OCI-LY7 (cell line): ENCODE data around the gene TPST2. TPM values are rescaled to one million over a fixed set of nuclear protein-coding genes. Genes with fewer than 3 reads are reported as not detected.

Experiments used
- BruUV-seq: library from RNA; stranded (reverse); fragments of 400-500 nt; replicated peaks from 2 replicates; lab custom pipeline; 2021; lab: Mats Ljungman, UMichigan
- CTCF ChIA-PET: fragments of 300-600 bp; sonication (Branson Sonifier 250); formaldehyde crosslinking; loops from one replicate; lab custom pipeline; 2022; ENCODE audit warnings: antibody characterized with exemption; ENCODE audit not compliant: unreplicated experiment; lab: Charles Lee
- POLR2A ChIA-PET: fragments of 300-600 bp; sonication (Branson Sonifier 250); formaldehyde crosslinking; loops from one replicate; lab custom pipeline; 2022; ENCODE audit warnings: antibody characterized with exemption; lab: Charles Lee
- DNase-seq: peaks from one replicate; pipeline ENCODE4 v3.0.0-alpha.2; 2015; ENCODE audit warnings: low spot score
- H2AFZ ChIP-seq: fragments of 200-600 bp; sonication (generic), shearing (Covaris generic); 2 replicates; pipeline ENCODE4 v1.6.1; 2014; ENCODE audit warnings: mild to moderate bottlenecking, antibody characterized with exemption, low read length, moderate library complexity
- H3K27ac ChIP-seq: fragments of 200-600 bp; sonication (generic); 2 replicates; pipeline ENCODE4 v1.5.1; 2014; ENCODE audit warnings: mixed run types, low read depth, mild to moderate bottlenecking, moderate library complexity, low read length, inconsistent platforms; ENCODE audit not compliant: poor library complexity, severe bottlenecking
- H3K36me3 ChIP-seq: fragments of 200-600 bp; sonication (generic); 2 replicates; pipeline ENCODE4 v1.6.1; 2014; ENCODE audit warnings: mild to moderate bottlenecking, antibody characterized with exemption, low read length, moderate library complexity, mixed read lengths; ENCODE audit not compliant: insufficient read depth
- H3K4me1 ChIP-seq: fragments of 200-600 bp; sonication (generic); 2 replicates; pipeline ENCODE4 v1.5.1; 2014; ENCODE audit warnings: mild to moderate bottlenecking, low read length; ENCODE audit not compliant: insufficient read depth, poor library complexity, severe bottlenecking
- H3K4me2 ChIP-seq: fragments of 200-600 bp; sonication (generic); 2 replicates; pipeline ENCODE4 v1.6.1; 2014; ENCODE audit warnings: mild to moderate bottlenecking, low read length
- H3K4me3 ChIP-seq: fragments of 200-600 bp; sonication (generic); 2 replicates; pipeline ENCODE4 v1.5.1; 2014; ENCODE audit warnings: mild to moderate bottlenecking, low read depth, low read length; ENCODE audit not compliant: poor library complexity, severe bottlenecking
- H3K79me2 ChIP-seq: fragments of 200-600 bp; sonication (generic); 2 replicates; pipeline ENCODE4 v1.6.1; 2016; ENCODE audit warnings: low read depth, mild to moderate bottlenecking, low read length, moderate library complexity, mixed read lengths; ENCODE audit not compliant: insufficient read depth
- H3K9me2 ChIP-seq: fragments of 200-600 bp; sonication (generic); 2 replicates; pipeline ENCODE4 v1.6.1; 2016; ENCODE audit warnings: mild to moderate bottlenecking, low read length, mixed read lengths; ENCODE audit not compliant: insufficient read depth
- H3K9me3 ChIP-seq: fragments of 200-600 bp; sonication (generic); 2 replicates; pipeline ENCODE4 v1.6.1; 2014; ENCODE audit warnings: mild to moderate bottlenecking, mixed run types, low read length, mixed read lengths
- H4K20me1 ChIP-seq: fragments of 200-600 bp; sonication (generic); 2 replicates; pipeline ENCODE4 v1.6.1; 2014; ENCODE audit warnings: mild to moderate bottlenecking, antibody characterized with exemption, low read length, moderate library complexity, mixed read lengths; ENCODE audit not compliant: insufficient read depth
- EZH2phosphoT487 ChIP-seq: fragments of 200-600 bp; sonication (generic); IDR thresholded peaks from 2 replicates; pipeline ENCODE4 v1.6.1; 2018; ENCODE audit warnings: low read depth, borderline replicate concordance, mild to moderate bottlenecking, mixed run types, antibody characterized with exemption, low read length, moderate library complexity, mixed read lengths
- intact Hi-C: fragments of 100-400 bp; cut with micrococcal nuclease; formaldehyde crosslinking; loops from one replicate; pipeline ENCODE4 v1.10.0; 2022; ENCODE audit not compliant: unreplicated experiment
- total RNA-seq, 2 experiments: library from RNA; depleted of rRNA in 1 of 2; stranded (reverse); fragments of >200 nt in 1 of 2; shearing (Covaris generic) in 1 of 2; gene quantifications; 2 replicates each; pipeline ENCODE4 v1.2.3, GENCODE V29; 2014 to 2022
- TF ChIP-seq, protein P1 (sequence below): fragments of 200-600 bp; sonication (generic); conservative IDR thresholded peaks from 2 replicates; pipeline ENCODE4 v1.5.1; 2014; ENCODE audit warnings: mild to moderate bottlenecking, antibody characterized with exemption, low read length, moderate library complexity, mixed read lengths

The TPST2 gene
- total RNA-seq, 2 experiments from 2014 or later, result 12.5 to 19.1 TPM

DNA sequence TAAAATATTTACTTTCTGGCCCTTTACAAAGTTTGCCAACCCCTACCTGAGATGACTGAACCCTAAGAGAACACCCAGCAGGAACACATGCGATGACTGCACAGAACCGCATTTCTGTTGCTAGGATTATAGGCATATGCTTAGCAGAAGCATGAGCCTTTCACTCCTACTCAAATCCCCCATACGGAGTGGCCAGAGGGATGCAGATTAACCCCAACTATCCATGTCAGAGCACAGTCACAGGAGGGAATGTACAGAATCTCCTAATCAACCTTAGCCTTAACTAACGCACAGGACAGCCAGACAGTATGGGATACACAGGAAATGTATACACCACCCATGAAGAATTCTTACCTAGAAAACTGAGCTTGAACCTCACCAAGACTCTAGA is 112.6 kb downstream of the TPST2 start:
- Histone ChIP-seq H4K20me1 (0 out of 2 replicates have a peak, but pooled peaks cover 3% of the 10 kb centered on the region), H3K79me2 (peaks cover 83% of the 10 kb centered on the region), H3K4me2 (peak overlapping the region; percentile 85), H3K27ac (peak overlapping the region; percentile 18), H2AFZ (no peak overlapping the region), H3K9me3 (no peaks in the 10 kb centered on the region), H3K4me3 (peak overlapping the region; percentile 86), H3K9me2 (no peaks in the 10 kb centered on the region), H3K36me3 (peaks cover 66% of the 10 kb centered on the region), H3K4me1 (peaks cover 68% of the 10 kb centered on the region)
- POLR2A ChIA-PET, result interaction anchor here (5.2 kb wide), 1 partner anchor 196 kb away, joined by 21 read pairs; no protein-coding TSS in a partner anchor
- intact Hi-C loops, result no loop called here
- no peak for DNase-seq
- no TSS peak for BruUV-seq
- CTCF ChIA-PET, result no interaction called here
- TF ChIP-seq, protein P1, sequence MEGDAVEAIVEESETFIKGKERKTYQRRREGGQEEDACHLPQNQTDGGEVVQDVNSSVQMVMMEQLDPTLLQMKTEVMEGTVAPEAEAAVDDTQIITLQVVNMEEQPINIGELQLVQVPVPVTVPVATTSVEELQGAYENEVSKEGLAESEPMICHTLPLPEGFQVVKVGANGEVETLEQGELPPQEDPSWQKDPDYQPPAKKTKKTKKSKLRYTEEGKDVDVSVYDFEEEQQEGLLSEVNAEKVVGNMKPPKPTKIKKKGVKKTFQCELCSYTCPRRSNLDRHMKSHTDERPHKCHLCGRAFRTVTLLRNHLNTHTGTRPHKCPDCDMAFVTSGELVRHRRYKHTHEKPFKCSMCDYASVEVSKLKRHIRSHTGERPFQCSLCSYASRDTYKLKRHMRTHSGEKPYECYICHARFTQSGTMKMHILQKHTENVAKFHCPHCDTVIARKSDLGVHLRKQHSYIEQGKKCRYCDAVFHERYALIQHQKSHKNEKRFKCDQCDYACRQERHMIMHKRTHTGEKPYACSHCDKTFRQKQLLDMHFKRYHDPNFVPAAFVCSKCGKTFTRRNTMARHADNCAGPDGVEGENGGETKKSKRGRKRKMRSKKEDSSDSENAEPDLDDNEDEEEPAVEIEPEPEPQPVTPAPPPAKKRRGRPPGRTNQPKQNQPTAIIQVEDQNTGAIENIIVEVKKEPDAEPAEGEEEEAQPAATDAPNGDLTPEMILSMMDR, result no peak
- no peak for TF ChIP-seq EZH2phosphoT487

DNA sequence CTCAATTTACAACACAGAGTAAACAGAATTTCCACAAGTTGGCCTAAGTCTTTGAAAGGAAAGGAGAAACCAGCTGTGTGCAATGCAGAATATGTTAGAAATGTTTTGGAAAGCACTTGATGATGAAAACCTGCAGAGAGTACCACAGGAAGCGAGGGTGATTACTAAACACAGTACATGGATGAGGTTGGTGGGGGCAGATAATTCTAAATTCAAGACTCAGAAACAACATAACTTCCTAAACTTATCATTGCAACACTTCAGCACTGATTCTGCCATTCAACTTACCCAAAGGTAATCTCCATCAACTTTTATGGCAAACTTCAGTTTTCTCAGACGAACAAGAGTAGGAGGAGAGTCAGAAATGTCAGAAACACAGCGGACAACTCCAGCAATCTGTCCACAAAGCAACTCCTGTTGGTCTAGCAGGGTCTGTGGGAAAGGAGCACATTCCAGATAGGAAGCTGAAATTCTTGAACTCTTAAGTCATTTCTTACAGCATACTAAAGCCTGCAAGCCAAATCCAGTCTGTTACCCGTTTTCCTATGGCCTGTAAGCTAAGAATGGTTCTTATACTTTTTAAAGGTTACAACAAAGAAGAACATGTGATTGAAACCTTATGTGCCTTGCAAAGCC is 113.1 kb downstream of the TPST2 start:
- intact Hi-C loops, result no loop called here
- peaks cover 63% of the 10 kb centered on the region for H3K4me1 ChIP-seq
- peak overlapping the region; percentile 85 for H3K4me2 ChIP-seq
- 0 out of 2 replicates have a peak, but pooled peaks cover 3% of the 10 kb centered on the region for H4K20me1 ChIP-seq
- ChIA-PET POLR2A (no interaction called here), CTCF (no interaction called here)
- DNase-seq, result no peak
- H2AFZ ChIP-seq, result no peak overlapping the region
- H3K36me3 ChIP-seq, result peaks cover 71% of the 10 kb centered on the region
- BruUV-seq, result no TSS peak
- no peak for TF ChIP-seq EZH2phosphoT487
- TF ChIP-seq, protein P1, result no peak
- H3K27ac ChIP-seq, result peak overlapping the region; percentile 18
- H3K79me2 ChIP-seq, result peaks cover 78% of the 10 kb centered on the region
- peak overlapping the region; percentile 86 for H3K4me3 ChIP-seq
- H3K9me2 ChIP-seq, result no peaks in the 10 kb centered on the region
- no peaks in the 10 kb centered on the region for H3K9me3 ChIP-seq

DNA sequence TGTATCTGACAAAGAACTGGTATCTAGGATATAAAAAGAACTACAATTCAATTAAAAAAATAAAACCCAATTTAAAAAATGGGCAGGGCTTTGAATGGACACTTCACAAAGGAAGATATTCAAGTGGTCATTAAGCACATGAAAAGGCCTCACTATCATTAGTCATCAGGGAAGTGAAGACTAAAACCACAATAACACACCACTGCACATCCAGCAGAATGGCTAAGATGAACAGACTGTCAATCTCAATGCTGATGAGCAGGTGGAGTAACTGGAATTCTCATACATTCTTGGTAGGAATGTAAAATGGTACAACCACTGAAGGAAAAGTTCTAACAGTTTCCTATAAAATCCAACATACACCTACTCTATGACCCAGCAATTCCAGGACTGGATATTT is 115.2 kb downstream of the TPST2 start:
- ChIA-PET POLR2A (interaction anchor here (1.0 kb wide), 1 partner anchor 9 kb away, joined by 5 read pairs; the partner anchor contains the start of genes HPS4 and SRRD), CTCF (no interaction called here)
- no peak overlapping the region for H3K4me3 ChIP-seq
- no peak for DNase-seq
- intact Hi-C loops, result no loop called here
- H3K4me2 ChIP-seq, result no peak overlapping the region
- peaks cover 42% of the 10 kb centered on the region for H3K4me1 ChIP-seq
- peaks cover 92% of the 10 kb centered on the region for H3K36me3 ChIP-seq
- H3K79me2 ChIP-seq, result peaks cover 56% of the 10 kb centered on the region
- no peaks in the 10 kb centered on the region for H3K9me3 ChIP-seq
- no peak for TF ChIP-seq EZH2phosphoT487
- TF ChIP-seq, protein P1, result no peak
- BruUV-seq, result no TSS peak
- no peaks in the 10 kb centered on the region for H3K9me2 ChIP-seq
- H3K27ac ChIP-seq, result no peak overlapping the region
- 0 out of 2 replicates have a peak, but pooled peaks cover 3% of the 10 kb centered on the region for H4K20me1 ChIP-seq
- no peak overlapping the region for H2AFZ ChIP-seq
